ENCODE results near the gene DLX2. TPM values are rescaled to one million over a fixed set of nuclear protein-coding genes. Genes with fewer than 3 reads are reported as not detected.

The DLX2 gene
- total RNA-seq, 6 donors from 2014 or later: not detected

DNA sequence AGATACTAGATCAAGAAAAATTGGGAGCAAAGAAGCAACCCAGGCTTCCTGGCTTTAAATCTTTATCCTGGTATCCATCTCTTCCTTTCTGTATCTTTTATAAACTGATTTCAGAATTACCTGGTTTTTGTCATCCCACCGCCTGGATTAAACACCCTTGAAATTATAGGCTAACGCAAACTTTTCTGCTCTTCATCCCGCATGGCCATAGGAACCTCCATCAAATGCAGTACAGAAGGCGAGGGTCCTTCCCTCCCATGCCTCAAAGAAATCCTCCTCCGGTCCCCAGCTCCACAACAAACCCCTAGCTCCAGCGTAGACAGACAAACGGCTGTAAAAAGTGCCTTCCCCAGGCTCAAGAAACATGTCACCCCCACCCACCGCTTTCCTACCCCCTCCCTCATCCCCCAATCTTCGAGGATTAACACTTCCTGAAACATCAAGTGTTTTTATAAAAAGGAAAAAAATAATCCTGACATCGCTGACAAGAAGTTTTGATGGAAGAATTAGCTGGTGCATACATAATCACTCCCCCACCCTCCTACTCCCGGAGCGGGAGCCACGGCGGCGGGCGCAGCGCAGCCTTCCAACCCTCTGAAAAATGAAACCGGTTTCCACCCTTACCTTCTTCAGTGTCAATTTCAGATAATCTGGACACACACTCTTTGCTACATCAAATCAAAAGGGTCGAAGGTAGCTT, 9.8 kb downstream of the DLX2 start:
- 13 to 14% methylated on average over 19 of the region's 19 CpGs for WGBS, 2 donors
- no peak for ATAC-seq (ENCODE audit: low FRiP score in 2 of 2)
- peak in 1 of 2 donors; percentile 51 for DNase-seq

GRCh38 chr2:172091761-172092566, 10.7 kb downstream of the DLX2 start:
- 18 to 20% methylated on average over 11 of the region's 11 CpGs for WGBS, 2 donors
- H3K27me3 ChIP-seq: peaks cover 2 to 100% (median 80%) of the 10 kb centered on the region in 4 donors
- TF ChIP-seq POLR2AphosphoS5 (IDR thresholded peaks at IDR 0.05): no peak
- H3K4me1 ChIP-seq: peaks cover 30 to 62% (median 37%) of the 10 kb centered on the region in 4 donors
- H3K36me3 ChIP-seq: no peaks in the 10 kb centered on the region
- H3K9me3 ChIP-seq: no peaks in the 10 kb centered on the region
- no peak overlapping the region for H3K27ac ChIP-seq
- H3K4me3 ChIP-seq: no peak overlapping the region
- ATAC-seq (ENCODE audit: low FRiP score in 2 of 2): no peak
- no peak for DNase-seq

More for the DNA sequence above, 9.8 kb downstream of the DLX2 start:
- Histone ChIP-seq H3K27me3 (peaks cover 2 to 100% (median 80%) of the 10 kb centered on the region in 4 donors), H3K9me3 (no peaks in the 10 kb centered on the region), H3K4me1 (peaks cover 31 to 62% (median 34%) of the 10 kb centered on the region in 4 donors), H3K36me3 (no peaks in the 10 kb centered on the region), H3K27ac (no peak overlapping the region), H3K4me3 (no peak overlapping the region)
- TF ChIP-seq, protein P1, sequence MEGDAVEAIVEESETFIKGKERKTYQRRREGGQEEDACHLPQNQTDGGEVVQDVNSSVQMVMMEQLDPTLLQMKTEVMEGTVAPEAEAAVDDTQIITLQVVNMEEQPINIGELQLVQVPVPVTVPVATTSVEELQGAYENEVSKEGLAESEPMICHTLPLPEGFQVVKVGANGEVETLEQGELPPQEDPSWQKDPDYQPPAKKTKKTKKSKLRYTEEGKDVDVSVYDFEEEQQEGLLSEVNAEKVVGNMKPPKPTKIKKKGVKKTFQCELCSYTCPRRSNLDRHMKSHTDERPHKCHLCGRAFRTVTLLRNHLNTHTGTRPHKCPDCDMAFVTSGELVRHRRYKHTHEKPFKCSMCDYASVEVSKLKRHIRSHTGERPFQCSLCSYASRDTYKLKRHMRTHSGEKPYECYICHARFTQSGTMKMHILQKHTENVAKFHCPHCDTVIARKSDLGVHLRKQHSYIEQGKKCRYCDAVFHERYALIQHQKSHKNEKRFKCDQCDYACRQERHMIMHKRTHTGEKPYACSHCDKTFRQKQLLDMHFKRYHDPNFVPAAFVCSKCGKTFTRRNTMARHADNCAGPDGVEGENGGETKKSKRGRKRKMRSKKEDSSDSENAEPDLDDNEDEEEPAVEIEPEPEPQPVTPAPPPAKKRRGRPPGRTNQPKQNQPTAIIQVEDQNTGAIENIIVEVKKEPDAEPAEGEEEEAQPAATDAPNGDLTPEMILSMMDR (IDR thresholded peaks at IDR 0.05): no peak
- TF ChIP-seq EP300 (IDR thresholded peaks at IDR 0.05): no peak
- no peak for TF ChIP-seq POLR2AphosphoS5 (IDR thresholded peaks at IDR 0.05)
- no peak for TF ChIP-seq POLR2A (IDR thresholded peaks at IDR 0.05)

GRCh38 chr2:172091000-172091641, 11.6 kb downstream of the DLX2 start:
- 13 to 15% methylated on average over 10 to 13 of the region's 13 CpGs for WGBS, 2 donors
- peaks cover 29 to 62% (median 37%) of the 10 kb centered on the region in 4 donors for H3K4me1 ChIP-seq
- ATAC-seq (ENCODE audit: low FRiP score in 2 of 2) (no peak), DNase-seq (no peak)
- no peaks in the 10 kb centered on the region for H3K9me3 ChIP-seq
- H3K36me3 ChIP-seq: no peaks in the 10 kb centered on the region
- no peak for TF ChIP-seq POLR2A (IDR thresholded peaks at IDR 0.05)
- no peak for TF ChIP-seq POLR2AphosphoS5 (IDR thresholded peaks at IDR 0.05)
- no peak for TF ChIP-seq EP300 (IDR thresholded peaks at IDR 0.05)
- TF ChIP-seq, protein P1 (IDR thresholded peaks at IDR 0.05): no peak
- no peak overlapping the region for H3K27ac ChIP-seq
- no peak overlapping the region for H3K4me3 ChIP-seq
- H3K27me3 ChIP-seq: peaks cover 2 to 100% (median 78%) of the 10 kb centered on the region in 4 donors

DNA sequence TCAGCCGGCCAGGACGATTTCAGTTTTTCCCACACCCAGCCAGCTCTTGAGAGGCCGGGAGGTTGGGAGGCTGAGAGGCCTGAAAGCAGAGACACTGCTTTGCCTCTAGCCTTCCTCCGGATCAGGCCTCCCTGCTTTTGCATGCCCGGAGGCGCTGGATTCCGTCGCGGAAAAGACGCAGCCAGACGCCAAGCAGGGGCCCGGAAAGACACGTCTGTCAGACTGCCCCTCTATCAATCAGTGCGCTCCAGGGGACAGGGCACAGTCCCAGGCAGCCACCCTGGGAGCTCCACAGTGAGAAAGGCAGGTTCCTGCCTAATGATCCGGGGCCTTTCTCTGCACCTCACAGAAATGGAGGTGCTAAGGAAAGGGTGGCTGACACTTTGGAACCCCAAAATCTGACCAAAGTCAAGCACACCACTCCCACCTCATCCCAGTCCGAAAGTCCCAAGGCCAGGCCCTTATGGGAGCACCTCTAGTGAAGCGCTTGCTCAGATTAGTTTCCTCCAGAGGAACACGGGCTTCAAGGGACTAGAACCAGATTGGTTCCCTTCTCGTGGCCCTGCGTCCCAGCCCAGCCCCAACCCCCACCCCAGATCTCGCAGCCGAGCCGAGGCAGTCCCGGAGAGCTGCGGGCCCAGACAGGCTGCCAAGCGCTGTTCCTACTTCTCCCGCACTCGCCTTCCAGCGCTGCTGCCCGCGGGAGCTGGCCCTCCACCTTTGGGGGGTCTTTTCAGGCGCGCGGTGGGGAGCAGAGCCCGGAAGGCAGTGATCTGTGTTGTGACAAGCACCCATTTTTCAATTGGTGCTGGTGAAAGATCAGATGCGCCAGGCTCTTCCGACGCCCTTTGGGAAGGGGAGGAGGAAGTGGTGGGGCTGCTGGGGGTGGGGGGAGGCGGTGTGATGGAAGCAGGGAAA, 12.4 kb downstream of the DLX2 start:
- ATAC-seq (ENCODE audit: low FRiP score in 2 of 2) (no peak), DNase-seq (peak in 1 of 2 donors; percentile 69)
- no peaks in the 10 kb centered on the region for H3K36me3 ChIP-seq
- H3K4me3 ChIP-seq: no peak overlapping the region
- H3K4me1 ChIP-seq: peaks cover 29 to 62% (median 37%) of the 10 kb centered on the region in 4 donors
- 8 to 11% methylated on average over 36 of the region's 39 CpGs for WGBS, 2 donors
- no peak for TF ChIP-seq POLR2A (IDR thresholded peaks at IDR 0.05)
- no peak for TF ChIP-seq POLR2AphosphoS5 (IDR thresholded peaks at IDR 0.05)
- no peak for TF ChIP-seq EP300 (IDR thresholded peaks at IDR 0.05)
- no peak overlapping the region for H3K27ac ChIP-seq
- H3K27me3 ChIP-seq: peaks cover 2 to 100% (median 81%) of the 10 kb centered on the region in 4 donors
- no peaks in the 10 kb centered on the region for H3K9me3 ChIP-seq

GRCh38 chr2:172089633-172090032, 13.1 kb downstream of the DLX2 start:
- ATAC-seq (ENCODE audit: low FRiP score in 2 of 2): no peak
- 25 to 41% methylated on average over 7 of the region's 7 CpGs for WGBS, 2 donors
- TF ChIP-seq POLR2AphosphoS5 (IDR thresholded peaks at IDR 0.05) (no peak), EP300 (IDR thresholded peaks at IDR 0.05) (no peak), POLR2A (IDR thresholded peaks at IDR 0.05) (no peak)
- TF ChIP-seq, protein P1 (IDR thresholded peaks at IDR 0.05): no peak

More at GRCh38 chr2:172089633-172090032, 13.1 kb downstream of the DLX2 start:
- no peak overlapping the region for H3K27ac ChIP-seq
- H3K9me3 ChIP-seq: no peaks in the 10 kb centered on the region
- H3K36me3 ChIP-seq: no peaks in the 10 kb centered on the region
- no peak for DNase-seq
- H3K27me3 ChIP-seq: peaks cover 2 to 100% (median 81%) of the 10 kb centered on the region in 4 donors
- no peak overlapping the region for H3K4me3 ChIP-seq
- H3K4me1 ChIP-seq: peaks cover 29 to 62% (median 37%) of the 10 kb centered on the region in 4 donors

Data from upper lobe of left lung (tissue), 6 donors.